Activated CD4-positive, alpha-beta T cell treated with anti-CD3 and anti-CD28 coated beads, Interleukin-2, Interleukin-6, amounts not matched to agents 100 ng/mL and 50 ng/mL, durations not matched to agents 16 hours and 8 hours (primary cell): ENCODE data around the gene PHAF1.

Experiments used
- DNase-seq: peaks from one replicate; pipeline ENCODE4 v3.0.0-alpha.2; 2020

PHAF1 gene

GRCh38 chr16:67109407-67110135 lies at the start of gene PHAF1:
TSS of gene PHAF1 (plus strand) at chr16:67109941. CDS start at chr16:67110176, 235 bp downstream.
- DNase-seq, result peak; percentile 97

GRCh38 chr16:67063008-67063407 lies 46.7 kb upstream of the PHAF1 start:
- peak; percentile 44 for DNase-seq

- DNase-seq, result no peak
These were observed 41.5 kb upstream of the PHAF1 start for GRCh38 chr16:67068212-67068753.

DNA sequence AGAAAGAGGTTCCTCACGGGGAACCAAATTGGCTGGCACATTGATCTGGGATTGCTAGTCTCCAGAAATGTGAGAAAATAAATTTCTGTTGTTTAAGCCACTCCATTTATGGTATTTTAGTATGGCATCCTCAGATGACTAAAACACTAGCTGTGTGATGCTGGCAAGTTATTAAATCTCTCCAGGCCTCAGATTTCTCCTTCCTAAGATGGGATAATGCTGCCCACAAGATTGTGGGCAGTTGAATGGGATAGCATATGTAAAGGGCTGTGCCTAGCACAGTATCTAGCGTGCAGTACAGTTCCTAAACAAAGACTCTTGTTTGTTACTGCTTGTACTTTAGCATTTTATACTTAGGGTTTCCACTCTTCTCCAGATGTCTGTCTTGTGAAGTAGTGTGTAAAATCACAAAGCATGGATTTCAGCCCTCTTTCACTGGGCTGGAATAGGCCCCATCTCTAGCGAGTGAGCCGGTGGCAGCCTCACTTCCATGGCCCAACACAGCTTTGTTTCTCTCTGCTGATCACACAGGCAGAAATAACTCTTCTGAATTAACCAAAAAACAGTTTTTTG lies 38.2 kb upstream of the PHAF1 start:
- DNase-seq, result no peak

DNA sequence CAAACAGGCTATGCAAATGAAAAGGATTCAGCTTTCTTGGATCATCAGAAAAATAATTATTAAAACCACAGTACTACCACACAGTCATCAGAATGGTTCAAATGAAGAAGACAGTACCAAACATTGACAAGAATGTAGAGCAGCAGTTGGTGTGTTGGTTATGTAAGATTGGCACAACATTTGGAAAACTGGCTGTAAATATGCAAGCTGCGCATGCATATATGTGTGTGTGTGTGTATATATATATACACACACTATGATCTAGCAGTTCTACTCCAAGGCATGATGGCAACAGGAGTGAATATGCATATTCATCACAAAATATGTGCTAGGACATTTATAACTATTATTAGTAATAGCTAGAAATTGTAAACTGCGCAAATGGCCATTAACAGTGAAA lies 34.4 kb upstream of the PHAF1 start:
- no peak for DNase-seq

DNA sequence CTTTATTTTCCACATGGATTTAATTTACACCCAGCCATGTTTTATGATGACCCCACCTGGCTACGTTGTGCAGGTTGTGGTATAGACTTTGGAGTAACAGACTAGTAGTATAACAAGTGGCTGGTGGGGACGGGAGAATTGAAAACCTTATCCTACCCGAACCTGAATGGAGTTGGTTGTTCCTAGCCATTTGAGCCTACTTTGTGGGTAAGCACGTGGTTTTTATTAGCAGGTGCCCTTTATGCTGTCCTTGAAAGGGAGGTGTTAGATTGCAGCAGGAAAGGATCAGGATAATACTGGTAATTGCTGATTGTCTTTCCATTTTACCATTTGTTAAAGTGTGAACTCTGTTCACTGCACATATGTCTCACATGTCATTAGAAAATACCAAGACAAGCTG lies 31.9 kb upstream of the PHAF1 start:
- DNase-seq, result no peak

- no peak for DNase-seq
These were observed 27.6 kb upstream of the PHAF1 start for GRCh38 chr16:67082100-67082499.

- no peak for DNase-seq
These were observed 26.9 kb upstream of the PHAF1 start for GRCh38 chr16:67082891-67083290.

- DNase-seq, result peak; percentile 23
These were observed 25.3 kb upstream of the PHAF1 start for GRCh38 chr16:67084345-67085028.

- DNase-seq, result no peak
These were observed 22.9 kb upstream of the PHAF1 start for GRCh38 chr16:67086822-67087221.

GRCh38 chr16:67087291-67087690 lies 22.4 kb upstream of the PHAF1 start:
- DNase-seq, result no peak

GRCh38 chr16:67087803-67088202 lies 21.9 kb upstream of the PHAF1 start:
- no peak for DNase-seq

DNA sequence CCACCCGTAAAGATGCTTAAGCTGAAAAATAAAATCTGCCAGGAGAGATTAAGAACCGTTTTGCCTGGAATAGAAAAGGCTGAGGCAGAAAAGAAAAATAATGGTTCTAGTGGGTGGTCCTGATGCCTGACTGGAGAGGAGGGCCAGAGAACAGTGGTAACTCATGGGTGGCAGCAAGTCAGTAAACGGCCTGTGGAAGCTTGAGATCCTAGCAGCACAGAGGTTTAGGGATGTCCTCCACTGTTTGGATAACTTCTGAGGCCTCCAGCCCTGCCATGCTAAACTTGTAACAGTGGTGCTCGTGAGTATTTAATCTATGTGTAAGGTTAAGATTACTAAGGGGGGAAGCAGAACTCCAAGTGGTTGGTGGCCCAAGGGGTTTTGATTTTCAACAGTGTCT lies 21.2 kb upstream of the PHAF1 start:
- DNase-seq, result no peak

GRCh38 chr16:67089101-67089500 lies 20.6 kb upstream of the PHAF1 start:
- no peak for DNase-seq

- DNase-seq, result no peak
These were observed 17.7 kb upstream of the PHAF1 start for GRCh38 chr16:67091906-67092566.

DNA sequence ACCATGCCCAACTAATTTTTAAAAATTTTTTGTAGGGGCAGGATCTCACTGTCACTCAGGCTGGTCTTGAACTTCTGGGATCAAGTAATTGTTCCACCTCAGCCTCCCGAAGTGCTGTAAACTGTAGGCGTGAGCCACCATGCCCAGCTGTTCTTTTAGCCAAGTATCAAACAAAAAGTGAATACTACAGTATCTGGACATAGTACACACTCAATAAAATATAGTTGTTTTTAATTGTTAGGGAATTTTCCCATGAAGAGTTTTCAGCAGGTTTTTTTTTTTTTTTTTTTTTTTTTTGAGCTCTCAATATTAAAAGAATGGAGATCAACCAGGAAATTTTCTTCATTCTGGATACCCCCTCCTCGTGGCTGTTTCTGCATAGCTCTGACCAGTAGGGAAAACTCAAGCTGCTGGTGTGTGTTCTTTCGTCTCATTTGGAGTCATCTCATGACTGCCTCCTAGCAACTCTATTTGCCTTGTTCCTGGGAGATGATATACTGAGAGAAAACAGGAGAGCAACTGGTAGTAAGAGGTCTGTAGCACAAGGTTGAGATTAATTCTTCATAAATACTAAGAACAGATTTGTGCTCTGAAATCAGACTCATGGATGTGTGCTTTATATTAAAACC lies 16.5 kb upstream of the PHAF1 start:
- no peak for DNase-seq

GRCh38 chr16:67098599-67098998 lies 11.1 kb upstream of the PHAF1 start:
- DNase-seq, result no peak

GRCh38 chr16:67100569-67101310 lies 9.0 kb upstream of the PHAF1 start:
- peak; percentile 30 for DNase-seq

DNA sequence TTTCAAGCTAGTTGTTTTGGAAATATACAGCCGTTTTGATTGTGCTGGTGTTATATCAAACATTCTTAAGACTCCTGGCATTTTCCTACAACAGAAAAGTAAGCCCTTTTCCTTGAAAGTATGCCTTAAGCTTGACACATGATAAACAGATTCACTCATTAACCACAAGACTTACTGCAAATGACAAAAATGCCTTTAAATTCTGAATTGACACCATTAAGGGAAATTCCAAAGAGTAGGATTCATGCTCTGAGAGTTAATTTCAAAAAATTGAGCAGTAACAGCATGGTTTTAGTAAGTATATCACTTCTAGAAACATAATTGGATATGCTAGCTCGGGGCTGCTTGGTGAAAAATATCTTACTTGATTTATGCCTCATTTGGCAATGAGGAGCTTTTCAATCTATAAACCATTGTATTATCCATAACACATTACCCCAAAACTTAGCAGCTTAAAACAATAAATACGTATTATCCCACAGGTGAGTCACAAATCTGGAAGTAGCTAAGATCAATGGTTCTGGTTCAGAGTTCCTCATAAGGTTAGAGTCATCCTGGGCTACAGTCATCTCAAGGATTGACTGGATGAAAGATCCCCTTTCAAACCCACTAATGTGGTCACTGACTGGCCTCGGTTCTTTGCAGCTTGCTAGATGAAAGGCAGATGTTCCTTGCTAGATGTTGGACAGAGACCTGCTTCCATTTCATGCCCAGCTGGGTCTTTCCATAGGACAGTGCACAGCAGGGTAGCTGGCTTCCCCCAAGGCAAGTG lies 8.2 kb upstream of the PHAF1 start:
- DNase-seq, result peak; percentile 39

GRCh38 chr16:67104061-67104460 lies 5.7 kb upstream of the PHAF1 start:
- no peak for DNase-seq

- DNase-seq, result no peak
These were observed 4.9 kb upstream of the PHAF1 start for GRCh38 chr16:67104845-67105244.
